HG03521 (cell line): ENCODE data around the gene SENP8.

Experiments
- ATAC-seq: cut with Tn5 transposase; IDR thresholded peaks from one replicate; pipeline ENCODE4 v1.9.1; 2021; ENCODE audit warnings: mild to moderate bottlenecking, moderate library complexity; ENCODE audit not compliant: unreplicated experiment

The SENP8 gene

GRCh38 chr15:72112805-72113204 is 5.4 kb upstream of the SENP8 start:
- no peak for ATAC-seq

DNA sequence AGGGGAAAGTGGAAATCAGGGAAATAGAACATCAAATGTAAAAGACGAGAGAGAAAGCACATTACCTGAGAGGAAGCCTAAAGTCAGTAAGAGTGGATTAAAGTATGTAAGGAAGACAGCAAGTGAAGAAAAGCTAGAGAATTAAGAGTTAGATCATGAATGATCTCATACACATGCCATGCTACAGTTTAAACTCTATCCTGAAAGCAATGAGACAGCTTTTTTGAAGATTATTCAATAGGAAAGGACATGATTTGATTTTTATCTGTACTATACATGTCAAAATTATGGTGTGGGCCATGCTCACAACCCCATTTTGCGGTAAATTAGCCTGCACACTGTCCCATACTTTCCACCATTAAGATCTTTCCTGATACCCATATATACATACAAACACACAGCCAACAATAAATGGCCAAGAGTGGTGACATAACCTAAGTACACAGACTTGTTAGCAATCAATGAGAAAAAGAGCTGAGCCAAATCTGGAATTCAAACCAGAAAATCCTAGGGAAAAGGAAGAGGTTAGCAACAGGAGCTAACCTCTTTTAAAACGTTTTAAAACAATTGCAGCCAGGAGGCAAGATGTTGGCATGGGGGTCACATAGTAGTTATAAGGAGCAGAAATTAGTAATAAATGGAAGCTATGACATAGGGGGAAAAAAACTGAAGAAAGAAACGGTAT is 4.7 kb upstream of the SENP8 start:
- ATAC-seq, result no peak

DNA sequence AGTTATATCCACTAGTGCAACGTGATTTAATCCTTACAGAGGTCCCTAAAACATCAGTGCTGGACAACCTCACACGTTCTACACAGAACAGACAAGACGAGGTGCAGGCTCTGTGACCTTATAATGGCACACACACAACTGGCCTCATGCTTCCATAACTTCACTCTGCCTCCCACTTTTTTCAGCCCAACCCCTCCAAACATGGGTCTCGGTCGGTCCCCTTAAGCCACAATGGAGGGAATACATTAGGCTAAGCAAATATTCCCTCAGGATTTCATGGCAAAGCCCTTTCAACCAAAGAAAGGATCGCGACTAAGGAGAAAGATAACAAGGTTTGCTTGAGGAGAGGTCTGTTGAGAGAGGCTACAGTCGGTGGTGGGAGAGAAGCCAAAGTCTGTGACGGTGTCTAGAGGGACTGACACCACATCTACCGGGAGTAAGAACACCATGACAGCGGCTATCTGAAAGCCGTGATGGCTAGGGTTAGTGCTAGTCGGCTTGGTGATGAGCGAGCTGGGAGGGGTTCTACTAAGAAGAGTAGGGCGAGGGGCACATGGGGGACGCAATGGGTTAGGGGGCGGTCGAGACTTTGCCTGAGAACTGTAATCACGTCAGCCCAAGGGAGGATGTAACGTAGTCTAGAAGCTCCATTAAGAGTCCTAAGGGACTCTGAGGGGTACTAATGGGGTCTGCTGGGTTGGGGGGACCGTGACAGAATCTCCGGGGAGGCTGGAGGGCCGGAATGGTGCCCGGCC is 1.3 kb upstream of the SENP8 start:
- ATAC-seq, result no peak

DNA sequence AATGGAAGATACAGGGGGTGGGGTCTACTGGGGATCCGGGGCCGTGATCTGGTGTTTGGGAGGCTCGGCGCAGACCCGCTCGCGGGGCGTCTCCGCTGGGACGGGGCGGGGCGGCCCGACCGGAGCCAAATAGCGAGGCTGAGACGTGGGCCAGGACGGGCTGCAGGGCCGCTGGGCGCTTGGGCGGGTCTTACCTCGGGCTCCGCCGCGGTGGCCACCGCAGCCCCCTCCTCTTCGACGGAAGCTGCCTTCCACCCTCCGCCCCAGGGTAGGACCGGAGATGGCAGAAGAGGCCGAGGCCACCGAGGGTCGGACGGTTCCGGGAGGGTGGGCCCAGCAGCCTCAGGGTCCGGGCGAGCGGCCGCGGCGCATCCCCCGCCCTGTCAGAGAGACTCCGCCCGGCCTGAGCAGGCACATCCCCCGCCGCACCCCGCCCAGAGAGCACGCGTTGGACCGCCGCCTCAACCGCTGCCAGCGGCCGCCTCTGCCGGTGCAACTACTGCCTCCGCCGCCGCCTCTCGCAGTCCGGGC is 652 bp upstream of the SENP8 start:
- ATAC-seq, result peak; percentile 59

GRCh38 chr15:72124218-72124617 is 6.0 kb downstream of the SENP8 start:
- ATAC-seq, result no peak

DNA sequence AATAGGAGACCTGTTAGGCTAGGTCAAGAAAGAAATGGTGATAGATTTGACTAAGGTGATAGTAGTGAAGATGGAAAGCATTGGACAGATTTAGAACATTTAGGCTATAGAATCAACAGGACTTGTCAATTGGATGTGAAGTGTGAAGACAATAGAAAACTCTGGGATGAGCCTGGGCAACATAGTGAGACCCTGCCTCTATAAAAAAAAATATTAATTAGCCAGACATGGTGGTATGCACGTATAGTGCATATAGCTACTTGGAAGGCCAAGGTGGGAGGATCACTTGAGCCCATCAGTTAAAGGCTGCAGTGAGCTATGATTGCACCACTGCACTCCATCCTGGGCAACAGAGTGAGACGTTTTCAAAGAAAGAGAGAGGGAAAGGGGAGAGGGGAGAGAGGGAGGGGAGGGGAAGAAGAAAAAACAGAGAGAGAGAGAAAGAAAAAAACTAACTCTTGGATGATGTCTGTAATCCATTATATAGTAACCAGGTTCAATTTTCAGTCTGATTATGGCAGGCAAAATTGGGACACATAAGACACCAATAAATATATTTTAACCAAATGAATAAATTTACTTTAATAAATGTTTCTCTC is 9.6 kb downstream of the SENP8 start:
- ATAC-seq, result no peak

DNA sequence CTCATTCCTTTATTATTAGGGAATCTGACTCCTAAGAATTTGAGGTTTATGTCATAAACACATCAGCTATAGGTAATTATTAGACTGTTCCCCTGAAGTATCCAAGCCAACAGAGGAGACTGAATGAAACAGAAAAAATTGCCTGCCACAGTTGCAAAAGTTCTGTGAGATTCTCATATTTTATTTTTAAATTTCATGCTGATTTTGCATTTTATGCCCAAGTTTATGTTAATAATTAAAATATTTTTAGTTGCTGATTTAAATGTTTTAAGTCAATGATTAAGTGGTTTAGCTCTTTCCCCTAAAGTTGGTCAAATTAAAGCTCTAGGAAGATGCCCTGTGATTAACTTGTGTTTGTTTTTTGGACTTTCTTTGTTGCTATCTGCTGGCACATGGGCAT is 10.2 kb downstream of the SENP8 start:
- no peak for ATAC-seq

GRCh38 chr15:72130272-72130671 is 12.1 kb downstream of the SENP8 start:
- ATAC-seq, result no peak

GRCh38 chr15:72131922-72132321 is 13.7 kb downstream of the SENP8 start:
- ATAC-seq, result no peak

- ATAC-seq, result no peak
Observed at GRCh38 chr15:72133211-72133610, 15.0 kb downstream of the SENP8 start.

- no peak for ATAC-seq
Observed at GRCh38 chr15:72135719-72136118, 17.5 kb downstream of the SENP8 start.

DNA sequence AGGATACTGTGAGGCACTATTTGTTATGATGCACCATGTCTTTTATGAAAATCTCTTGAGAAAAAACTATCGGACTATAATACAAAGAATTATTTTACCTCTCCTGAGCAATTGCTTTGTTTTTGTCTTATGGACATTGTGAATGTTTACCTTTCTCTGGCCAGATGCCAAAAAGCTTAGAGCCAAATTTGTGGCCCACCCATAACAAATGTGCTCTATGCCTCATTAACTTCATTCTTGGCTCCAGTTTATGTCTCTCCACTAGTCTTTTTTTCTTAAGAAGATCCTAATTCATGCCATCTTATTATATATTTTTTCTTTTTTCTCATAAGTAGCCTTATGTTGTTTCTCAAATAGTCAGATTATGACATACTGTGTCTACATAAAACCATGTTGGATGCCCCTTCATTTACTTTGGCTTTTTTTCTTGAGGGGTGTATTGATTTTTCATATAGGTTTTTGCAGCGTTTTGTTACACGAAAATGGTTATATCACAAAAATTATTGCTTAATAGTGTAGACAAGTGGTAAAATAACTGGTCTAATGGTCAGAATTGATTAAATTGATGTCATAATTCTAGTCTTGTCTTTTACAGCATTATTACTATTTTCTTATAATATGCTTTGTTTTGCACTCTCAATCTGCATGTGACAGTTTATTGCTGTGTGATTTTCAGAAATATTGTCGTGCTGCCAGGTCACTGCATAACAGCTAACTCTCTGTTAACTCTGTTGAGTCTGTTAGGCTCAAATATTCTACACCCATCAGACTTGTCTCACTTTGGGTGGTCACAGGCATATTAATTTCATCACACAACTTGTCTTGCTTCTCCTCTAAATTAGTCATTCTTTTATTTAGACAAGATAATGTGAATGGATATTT is 18.2 kb downstream of the SENP8 start:
- no peak for ATAC-seq

GRCh38 chr15:72139667-72140066 is 21.5 kb downstream of the SENP8 start:
- ATAC-seq, result no peak

- ATAC-seq, result no peak
Observed at GRCh38 chr15:72140088-72140487, 21.9 kb downstream of the SENP8 start.

DNA sequence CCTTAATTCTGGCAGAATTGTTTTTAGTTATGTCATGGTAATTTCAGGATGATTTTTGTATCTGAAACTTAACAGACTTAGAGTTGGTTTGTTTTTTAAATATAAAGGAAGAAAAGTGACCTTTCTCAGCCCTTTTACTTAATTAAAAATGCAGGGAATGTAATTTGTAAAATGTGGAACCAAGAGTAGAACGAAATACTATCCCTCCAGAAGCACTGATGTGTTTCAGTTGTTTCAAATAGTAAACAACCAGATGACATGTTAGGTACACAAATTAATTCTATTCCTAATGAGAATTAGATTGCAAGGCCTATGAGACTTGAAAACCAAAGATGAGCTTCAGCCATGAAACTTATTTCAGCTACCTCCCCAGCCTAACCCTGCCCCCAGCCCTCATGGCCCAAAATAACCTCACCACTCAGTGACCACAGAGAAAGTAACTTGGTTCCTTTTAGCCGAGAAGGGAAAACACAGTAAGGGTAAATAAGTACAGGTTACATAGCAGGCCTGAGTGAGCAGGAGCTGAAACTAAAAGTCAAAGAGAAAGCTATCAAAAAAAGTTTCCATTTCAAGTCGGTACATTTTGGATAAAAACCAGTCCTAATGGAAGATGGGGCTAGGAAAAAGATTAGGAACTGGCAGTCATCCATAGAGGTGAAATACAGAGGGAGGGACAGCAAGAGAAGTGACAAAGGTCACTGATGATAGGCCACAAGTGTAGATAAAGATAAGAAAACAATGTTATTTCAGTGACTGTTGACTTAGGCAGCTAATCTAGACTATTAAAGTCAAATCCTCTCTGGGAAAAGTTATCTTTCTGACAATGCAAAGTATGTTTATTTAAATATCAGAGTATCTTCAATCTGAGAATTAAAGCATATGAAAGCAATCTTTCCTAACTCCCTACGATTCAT is 23.2 kb downstream of the SENP8 start:
- ATAC-seq, result peak; percentile 99

DNA sequence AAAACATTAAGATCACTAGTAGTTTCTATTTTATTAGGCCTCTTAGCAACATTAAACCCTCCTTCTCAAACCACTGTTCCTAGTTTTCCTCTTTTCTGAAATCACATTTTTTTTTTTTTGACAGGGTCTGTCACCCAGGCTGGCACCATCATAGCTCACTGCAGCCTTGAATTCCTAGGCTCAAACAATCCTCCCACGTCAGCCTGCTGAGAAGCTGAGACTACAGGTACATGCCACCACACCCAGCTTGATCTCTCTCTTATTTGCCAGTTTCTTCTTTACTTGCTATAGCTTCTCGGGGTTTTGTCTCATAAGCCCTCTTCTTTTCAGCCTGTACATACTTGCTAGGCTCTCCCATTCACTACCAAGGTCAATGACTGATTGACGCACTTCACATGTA is 28.0 kb downstream of the SENP8 start:
- no peak for ATAC-seq

- ATAC-seq, result no peak
Observed at GRCh38 chr15:72146934-72147333, 28.7 kb downstream of the SENP8 start.

- no peak for ATAC-seq
Observed at GRCh38 chr15:72147418-72147817, 29.2 kb downstream of the SENP8 start.

GRCh38 chr15:72153269-72154000 is 35.2 kb downstream of the SENP8 start:
- no peak for ATAC-seq
